ENCODE data around the gene KDM1B.

DNA sequence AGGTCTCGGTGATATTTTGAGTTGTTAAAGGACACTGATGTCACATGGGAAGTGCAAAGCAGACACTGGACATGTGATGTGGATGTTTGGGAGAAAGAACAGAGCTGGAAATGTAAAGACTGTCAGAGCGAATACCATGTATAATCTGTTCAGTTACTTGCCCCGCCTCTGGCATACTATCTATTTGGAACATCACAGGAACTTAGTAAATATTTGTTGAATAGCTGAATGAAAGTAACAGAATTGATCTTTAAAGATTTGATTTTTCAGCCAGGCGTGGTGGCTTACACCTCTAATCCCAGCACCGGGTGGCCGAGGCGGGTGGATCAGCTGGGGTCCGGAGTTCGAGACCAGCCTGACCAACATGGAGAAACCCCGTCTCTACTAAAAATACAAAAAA lies 19.0 kb upstream of the KDM1B start:
- TF ChIP-seq CTCF (IDR thresholded peaks at IDR 0.05 in 4 of 5, conservative IDR thresholded peaks at IDR 0.05 in 1 of 5) (no peak), POLR2A (IDR thresholded peaks at IDR 0.05) (no peak)
